Purkinje cell (primary cell): Measurements from ENCODE around the gene KTN1. TPM values are rescaled to one million over a fixed set of nuclear protein-coding genes. Genes with fewer than 3 reads are reported as not detected.

ENCODE experiments used
- polyA plus RNA-seq: library from polyadenylated mRNA; unstranded; fragments of >200 nt; fragmentation: Nextera tagmentation; gene quantifications from 2 replicates; pipeline ENCODE4 v1.2.1, GENCODE V29; 2014

The KTN1 gene
- 233 and 286 TPM in 2 replicates for polyA plus RNA-seq

GRCh38 chr14:55579724-55580469 lies at the start of gene KTN1:
Gene KTN1 (plus strand): TSS chr14:55580207. CDS start chr14:55612049, 31,842 bp downstream.

Other genes with a start within 250 kb of the KTN1 start
- 3.8 and 4.2 TPM in 2 replicates for gene ATG14, start 168.4 kb upstream of the KTN1 start, polyA plus RNA-seq
- not detected in 2 replicates for gene TBPL2, start 139.6 kb upstream of the KTN1 start, polyA plus RNA-seq